ENCODE results near the gene RASSF4.

DNA sequence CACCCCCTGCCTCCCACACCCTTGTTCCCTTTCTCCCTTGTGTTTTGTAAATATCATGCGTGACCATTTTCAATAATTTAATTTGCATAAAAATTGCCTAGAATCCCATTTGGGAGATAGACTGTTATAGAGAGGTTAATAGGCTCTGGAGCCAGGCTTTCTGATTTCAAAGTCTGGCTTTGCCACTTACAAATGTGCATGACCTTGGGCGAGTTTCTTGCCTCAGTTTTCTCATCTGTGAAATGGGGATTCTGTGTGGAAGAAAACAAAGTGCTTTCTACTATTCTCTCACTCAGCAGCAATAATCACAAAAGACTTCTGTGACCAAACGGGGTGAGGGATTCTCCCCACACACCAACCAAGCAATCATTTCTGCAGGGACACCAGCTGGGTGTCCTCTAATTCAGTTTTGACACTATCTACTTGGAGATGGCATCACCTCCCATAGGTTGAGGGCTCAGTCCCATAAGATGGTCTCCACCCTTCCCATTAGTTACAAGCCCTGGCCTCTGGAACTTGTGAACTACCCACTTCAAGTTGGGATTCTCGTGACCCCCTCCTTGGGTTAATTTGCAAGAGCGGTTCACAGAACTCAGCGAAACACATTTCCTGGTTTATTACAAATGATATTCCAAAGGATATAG is 37.6 kb downstream of the RASSF4 start:
- TF ChIP-seq, protein P1, sequence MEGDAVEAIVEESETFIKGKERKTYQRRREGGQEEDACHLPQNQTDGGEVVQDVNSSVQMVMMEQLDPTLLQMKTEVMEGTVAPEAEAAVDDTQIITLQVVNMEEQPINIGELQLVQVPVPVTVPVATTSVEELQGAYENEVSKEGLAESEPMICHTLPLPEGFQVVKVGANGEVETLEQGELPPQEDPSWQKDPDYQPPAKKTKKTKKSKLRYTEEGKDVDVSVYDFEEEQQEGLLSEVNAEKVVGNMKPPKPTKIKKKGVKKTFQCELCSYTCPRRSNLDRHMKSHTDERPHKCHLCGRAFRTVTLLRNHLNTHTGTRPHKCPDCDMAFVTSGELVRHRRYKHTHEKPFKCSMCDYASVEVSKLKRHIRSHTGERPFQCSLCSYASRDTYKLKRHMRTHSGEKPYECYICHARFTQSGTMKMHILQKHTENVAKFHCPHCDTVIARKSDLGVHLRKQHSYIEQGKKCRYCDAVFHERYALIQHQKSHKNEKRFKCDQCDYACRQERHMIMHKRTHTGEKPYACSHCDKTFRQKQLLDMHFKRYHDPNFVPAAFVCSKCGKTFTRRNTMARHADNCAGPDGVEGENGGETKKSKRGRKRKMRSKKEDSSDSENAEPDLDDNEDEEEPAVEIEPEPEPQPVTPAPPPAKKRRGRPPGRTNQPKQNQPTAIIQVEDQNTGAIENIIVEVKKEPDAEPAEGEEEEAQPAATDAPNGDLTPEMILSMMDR (IDR thresholded peaks at IDR 0.05), result no peak
- no peak for TF ChIP-seq POLR2A (IDR thresholded peaks at IDR 0.05)

All from esophagus squamous epithelium (tissue), 4 donors.